Measurements from ENCODE around the gene CNNM4. TPM values are rescaled to one million over a fixed set of nuclear protein-coding genes. Genes with fewer than 3 reads are reported as not detected.

Gene CNNM4
- total RNA-seq, 2 donors from 2014 or later: 98.5 to 142 TPM

DNA sequence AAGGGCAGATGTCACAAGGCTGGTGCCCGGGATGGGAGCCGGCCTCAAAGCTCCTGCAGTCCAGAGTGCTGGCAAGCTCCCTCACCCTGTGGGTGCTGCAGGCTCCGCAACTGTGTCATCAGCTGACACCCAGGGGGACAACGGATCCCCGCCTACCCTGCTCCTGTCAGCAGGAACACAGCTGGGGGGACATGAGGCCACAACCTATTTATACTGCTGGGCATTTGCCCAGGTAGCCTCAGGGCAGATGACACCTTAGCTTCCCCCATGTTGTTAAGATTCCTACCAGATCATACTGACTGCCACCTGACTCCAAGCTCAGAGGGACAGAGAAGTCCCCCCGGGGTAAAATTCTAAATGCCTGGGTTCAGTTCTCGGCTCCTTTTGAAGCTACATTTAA lies 81.9 kb downstream of the CNNM4 start:
- DNase-seq (no peak), ATAC-seq (no peak)
- intact Hi-C loops (cut with DNase I, micrococcal nuclease): no loop called here

- ATAC-seq: no peak
- intact Hi-C loops (cut with DNase I, micrococcal nuclease): no loop called here
- DNase-seq: no peak
Observed at GRCh38 chr2:96843538-96844268, 83.0 kb downstream of the CNNM4 start, which contains the start of gene ANKRD23. ANKRD23 (minus strand) TSS chr2:96844021; CDS start chr2:96843992, 29 bp downstream.

DNA sequence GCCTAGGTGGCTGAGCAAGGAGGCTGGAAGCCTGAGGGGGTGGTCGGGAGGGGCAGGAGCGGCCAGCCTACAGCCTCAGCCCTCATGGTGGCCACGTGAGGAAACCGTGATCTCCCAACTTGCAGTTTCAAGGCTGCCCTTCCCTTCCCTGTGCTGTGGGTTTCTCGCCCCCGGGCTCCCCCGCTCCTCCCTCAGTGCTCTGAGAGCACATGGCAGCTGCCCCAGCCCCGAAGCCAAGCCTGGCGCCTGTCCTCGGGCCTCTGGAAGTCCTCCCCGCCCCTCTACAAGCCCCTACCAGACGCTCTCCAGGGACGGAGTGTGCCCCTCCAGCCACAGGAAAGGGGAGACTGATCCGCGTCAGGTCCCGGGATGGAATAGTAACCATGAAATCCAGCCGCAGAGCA lies 83.7 kb downstream of the CNNM4 start:
- intact Hi-C loops (cut with DNase I, micrococcal nuclease): no loop called here
- ATAC-seq: no peak
- no peak for DNase-seq

- intact Hi-C loops (cut with DNase I, micrococcal nuclease): no loop called here
- no peak for DNase-seq
- no peak for ATAC-seq
Observed at GRCh38 chr2:96846825-96847224, 86.1 kb downstream of the CNNM4 start.

DNA sequence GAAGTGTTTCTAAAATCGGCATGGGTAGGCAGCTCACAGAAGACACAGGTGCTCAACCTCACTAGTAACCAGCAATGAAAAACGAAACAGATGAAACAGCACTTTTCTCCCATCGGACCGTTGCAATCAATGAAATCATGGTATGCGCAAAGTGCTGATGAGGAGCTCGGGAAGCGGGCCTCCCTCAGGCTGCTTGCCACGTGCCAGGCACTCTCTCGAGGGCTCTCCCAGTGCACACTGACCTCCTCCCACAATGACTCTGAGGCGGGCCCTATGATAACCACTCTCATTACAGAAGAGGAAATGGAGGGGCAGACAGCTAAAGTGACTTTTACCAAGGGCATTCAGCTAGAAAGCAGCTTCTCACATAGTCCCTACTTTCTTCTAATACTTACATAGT lies 86.9 kb downstream of the CNNM4 start:
- no peak for ATAC-seq
- intact Hi-C loops (cut with DNase I, micrococcal nuclease): no loop called here

GRCh38 chr2:96848264-96848663 lies 87.6 kb downstream of the CNNM4 start:
- ATAC-seq (no peak), DNase-seq (no peak)
- intact Hi-C loops (cut with DNase I, micrococcal nuclease): no loop called here

More for the DNA sequence above, 86.9 kb downstream of the CNNM4 start:
- DNase-seq: no peak

DNA sequence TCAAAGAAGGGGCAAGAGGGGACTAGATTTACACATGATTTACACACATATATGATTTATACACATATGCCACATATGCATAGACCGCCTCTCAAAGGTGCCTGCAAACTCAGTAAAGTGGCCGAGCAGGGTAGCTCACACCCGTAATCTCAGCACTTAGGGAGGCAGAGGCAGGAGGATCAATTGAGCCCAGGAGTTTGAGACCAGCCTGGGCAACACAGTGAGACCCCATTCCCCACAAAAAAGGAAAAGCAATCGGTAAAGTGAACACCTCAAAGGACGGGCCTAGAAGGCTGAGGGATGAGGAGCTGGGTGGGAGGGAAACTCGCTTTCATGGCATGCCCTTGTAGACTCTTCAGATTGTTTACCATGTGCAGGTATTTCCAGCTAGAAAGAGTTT lies 92.0 kb downstream of the CNNM4 start:
- intact Hi-C loops (cut with DNase I, micrococcal nuclease): no loop called here
- ATAC-seq: no peak
- no peak for DNase-seq

DNA sequence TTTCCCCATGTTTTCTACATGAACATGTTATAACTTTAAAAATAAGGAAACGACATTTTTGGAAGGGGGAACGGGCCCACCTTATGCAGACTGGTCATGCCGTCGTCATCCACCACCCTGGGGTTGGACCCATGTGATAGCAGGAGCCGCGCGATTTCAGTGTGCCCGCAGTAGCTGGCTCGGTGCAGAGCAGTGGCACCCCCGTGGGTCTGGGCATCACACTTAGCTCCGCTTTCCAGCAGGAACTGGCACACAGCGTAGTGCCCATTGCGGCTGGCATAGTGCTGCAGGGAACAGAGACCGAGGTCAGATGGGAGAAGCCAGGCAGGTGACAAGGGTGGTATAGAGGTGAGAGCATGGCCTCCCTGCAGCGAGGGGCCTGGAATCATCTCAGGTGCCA lies 92.6 kb downstream of the CNNM4 start:
- intact Hi-C loops (cut with DNase I, micrococcal nuclease): no loop called here
- ATAC-seq: no peak
- no peak for DNase-seq

DNA sequence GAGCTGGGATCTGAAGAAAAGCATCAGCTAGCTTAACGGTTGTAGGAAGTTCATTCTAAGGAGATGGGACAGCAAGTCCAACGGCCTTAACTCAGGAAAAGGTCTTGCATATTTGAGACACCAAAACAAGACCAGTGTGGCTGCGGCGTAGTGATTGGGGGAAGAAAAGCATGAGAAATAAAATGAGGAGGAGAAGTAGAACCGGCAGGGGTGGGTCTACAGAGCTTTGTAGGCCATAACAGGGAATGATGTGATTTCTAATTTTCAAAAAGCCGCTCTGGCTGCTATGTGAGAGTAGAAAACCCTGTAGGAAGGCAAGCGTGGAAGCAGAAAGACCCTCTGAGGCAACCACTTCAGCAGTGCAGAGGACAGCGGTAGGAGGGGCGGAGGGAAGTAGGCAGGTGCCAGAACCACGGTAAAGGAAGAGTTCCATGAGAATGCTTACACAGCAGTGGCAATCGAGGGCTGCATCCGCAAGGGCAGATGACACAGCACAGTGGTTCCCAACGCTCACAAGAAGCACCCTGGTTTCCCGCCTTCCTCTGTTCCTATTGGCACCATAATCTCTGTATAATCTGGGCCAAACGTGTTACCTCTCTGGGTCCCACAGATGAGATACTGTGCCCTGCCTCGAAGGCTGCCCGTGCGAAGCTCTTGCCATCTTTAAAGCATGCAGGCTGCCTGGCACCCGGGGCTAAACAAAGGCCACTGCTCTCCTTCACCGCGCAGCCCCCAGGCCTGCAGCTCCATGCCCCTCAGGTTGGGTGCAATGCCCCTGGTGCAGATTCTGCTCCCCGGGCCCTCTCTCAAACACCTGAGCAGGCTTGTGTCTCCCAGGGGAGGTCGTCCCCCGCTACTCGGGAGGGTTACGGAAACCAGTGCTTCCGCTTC lies 96.3 kb downstream of the CNNM4 start:
- DNase-seq (peak in 1 of 2 donors; percentile 53), ATAC-seq (peak; percentile 32)
- intact Hi-C loops (cut with DNase I, micrococcal nuclease): loop anchor here in 1 of 2 donors (5.0 kb wide), 1 partner anchor 95 kb away; no protein-coding TSS in a partner anchor

GRCh38 chr2:96857667-96858372 lies 97.1 kb downstream of the CNNM4 start, which contains the start of gene ANKRD39:
ANKRD39 (minus strand) TSS chr2:96858016; CDS start chr2:96857987, 29 bp downstream.
- intact Hi-C loops (cut with DNase I, micrococcal nuclease): loop anchor here in 1 of 2 donors (5.0 kb wide), 1 partner anchor 94 kb away; no protein-coding TSS in a partner anchor
- ATAC-seq (peak; percentile 89), DNase-seq (peak; percentile 97 to 98)

- DNase-seq (peak in 1 of 2 donors; percentile 49), ATAC-seq (no peak)
- intact Hi-C loops (cut with DNase I, micrococcal nuclease): loop anchor here in 1 of 2 donors (5.0 kb wide), 1 partner anchor 93 kb away; no protein-coding TSS in a partner anchor
Observed at GRCh38 chr2:96859099-96859649, 98.5 kb downstream of the CNNM4 start.

- ATAC-seq (no peak), DNase-seq (no peak)
- intact Hi-C loops (cut with DNase I, micrococcal nuclease): loop anchor here in 1 of 2 donors (5.0 kb wide), 1 partner anchor 93 kb away; no protein-coding TSS in a partner anchor
Observed at GRCh38 chr2:96859681-96860064, 99.0 kb downstream of the CNNM4 start.

DNA sequence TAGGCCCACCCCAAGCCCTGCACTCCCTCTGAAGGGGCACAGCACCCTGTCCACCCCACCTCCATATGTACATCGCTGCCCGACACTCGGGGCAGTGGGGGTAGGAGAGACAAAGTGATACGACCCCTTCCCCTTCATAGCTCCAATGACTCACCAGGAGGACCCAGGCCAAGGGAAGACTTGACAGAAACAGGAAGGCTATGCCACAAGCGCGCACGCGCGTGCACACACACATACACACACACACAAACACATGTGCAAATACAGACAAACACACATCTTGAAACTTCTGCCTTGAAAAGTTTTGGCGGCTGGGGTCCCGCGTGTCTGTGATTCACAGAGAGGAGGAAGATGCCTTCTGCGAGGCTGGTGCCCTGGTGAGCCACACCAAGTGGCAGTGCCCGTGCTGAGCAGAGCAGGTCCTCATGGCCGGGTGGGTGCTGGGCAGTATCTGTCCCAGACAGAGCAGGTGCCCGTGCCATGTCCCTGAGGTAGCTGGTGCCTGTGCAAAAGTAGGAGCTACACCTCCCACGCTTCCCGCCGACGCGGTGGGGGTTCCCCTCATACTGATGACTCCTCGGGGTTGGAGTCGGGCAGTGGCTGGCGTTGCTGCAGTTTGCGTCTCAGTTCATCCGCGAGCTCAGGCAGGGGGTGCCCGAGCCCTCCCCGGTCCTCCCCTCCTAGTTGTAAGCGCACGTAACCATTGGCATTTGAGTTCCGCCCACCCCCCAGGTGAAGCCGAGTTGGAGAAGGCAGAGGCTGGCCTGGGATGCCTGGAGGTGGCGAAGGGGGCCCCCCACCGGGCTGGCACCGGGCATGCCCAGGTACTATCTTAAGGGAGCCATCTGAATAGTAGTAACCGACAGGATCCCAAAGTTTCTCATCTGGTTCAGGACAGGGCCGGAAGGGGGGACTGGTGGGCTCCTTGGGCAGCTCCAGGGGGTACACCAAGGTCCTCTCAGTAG lies 99.6 kb downstream of the CNNM4 start:
- DNase-seq (no peak), ATAC-seq (no peak)
- intact Hi-C loops (cut with DNase I, micrococcal nuclease): no loop called here

GRCh38 chr2:96861074-96861473 lies 100.4 kb downstream of the CNNM4 start:
- DNase-seq: no peak
- intact Hi-C loops (cut with DNase I, micrococcal nuclease): no loop called here

More at GRCh38 chr2:96861074-96861473, 100.4 kb downstream of the CNNM4 start:
- ATAC-seq: no peak

All from left colon (tissue), 2 donors.